Naive B cell (primary cell): Measurements from ENCODE around the gene SPTB. TPM values are rescaled to one million over a fixed set of nuclear protein-coding genes. Genes with fewer than 3 reads are reported as not detected.

ENCODE experiments used
- ATAC-seq, 2 donors: fragments of 150-1000 bp; cut with Tn5 transposase; 2 replicates each; pipeline ENCODE4 v1.10.0; 2021; ENCODE audit warnings: low read depth in 2 of 2, mild to moderate bottlenecking in 2 of 2, moderate library complexity in 2 of 2
- DNase-seq: peaks from one replicate; pipeline ENCODE4 v3.0.0; 2022
- H3K27ac Mint-ChIP-seq, 6 donors: one replicate each; pipeline ENCODE4 v1.8.0; 2020 to 2022; ENCODE audit warnings: mild to moderate bottlenecking in 6 of 6, mixed read lengths in 6 of 6, moderate library complexity in 5 of 6, inconsistent platforms in 2 of 6
- H3K27me3 Mint-ChIP-seq, 3 donors: one replicate each; pipeline ENCODE4 v1.8.0; 2021 to 2022; ENCODE audit warnings: mixed read lengths in 3 of 3, mild to moderate bottlenecking in 1 of 3
- H3K36me3 Mint-ChIP-seq, 2 donors: one replicate each; pipeline ENCODE4 v1.8.0; 2020 to 2022; ENCODE audit warnings: mixed read lengths in 2 of 2, inconsistent platforms in 1 of 2, mild to moderate bottlenecking in 1 of 2
- H3K4me1 Mint-ChIP-seq, 3 donors: one replicate each; pipeline ENCODE4 v1.8.0; 2020 to 2022; ENCODE audit warnings: mixed read lengths in 3 of 3, inconsistent platforms in 1 of 3, mild to moderate bottlenecking in 1 of 3, moderate library complexity in 1 of 3
- H3K4me3 Mint-ChIP-seq, 8 donors: one replicate each; pipeline ENCODE4 v1.8.0; 2020 to 2022; ENCODE audit warnings: mild to moderate bottlenecking in 8 of 8, mixed read lengths in 8 of 8, moderate library complexity in 8 of 8, inconsistent platforms in 2 of 8
- H3K9me3 Mint-ChIP-seq, 7 donors: one replicate each; pipeline ENCODE4 v1.8.0; 2020 to 2022; ENCODE audit warnings: mixed read lengths in 7 of 7, mild to moderate bottlenecking in 5 of 7, inconsistent platforms in 2 of 7, moderate library complexity in 1 of 7
- polyA plus RNA-seq, 6 donors: library from polyadenylated mRNA; unstranded; fragments of 300-500 nt; fragmentation: Illumina TruSeq; gene quantifications; one replicate each; pipeline ENCODE4 v1.2.3, GENCODE V29; 2021; ENCODE audit warnings: low read depth in 6 of 6

Gene SPTB
- polyA plus RNA-seq, 6 donors from 2014 or later: 0.16 TPM; not detected in 5

DNA sequence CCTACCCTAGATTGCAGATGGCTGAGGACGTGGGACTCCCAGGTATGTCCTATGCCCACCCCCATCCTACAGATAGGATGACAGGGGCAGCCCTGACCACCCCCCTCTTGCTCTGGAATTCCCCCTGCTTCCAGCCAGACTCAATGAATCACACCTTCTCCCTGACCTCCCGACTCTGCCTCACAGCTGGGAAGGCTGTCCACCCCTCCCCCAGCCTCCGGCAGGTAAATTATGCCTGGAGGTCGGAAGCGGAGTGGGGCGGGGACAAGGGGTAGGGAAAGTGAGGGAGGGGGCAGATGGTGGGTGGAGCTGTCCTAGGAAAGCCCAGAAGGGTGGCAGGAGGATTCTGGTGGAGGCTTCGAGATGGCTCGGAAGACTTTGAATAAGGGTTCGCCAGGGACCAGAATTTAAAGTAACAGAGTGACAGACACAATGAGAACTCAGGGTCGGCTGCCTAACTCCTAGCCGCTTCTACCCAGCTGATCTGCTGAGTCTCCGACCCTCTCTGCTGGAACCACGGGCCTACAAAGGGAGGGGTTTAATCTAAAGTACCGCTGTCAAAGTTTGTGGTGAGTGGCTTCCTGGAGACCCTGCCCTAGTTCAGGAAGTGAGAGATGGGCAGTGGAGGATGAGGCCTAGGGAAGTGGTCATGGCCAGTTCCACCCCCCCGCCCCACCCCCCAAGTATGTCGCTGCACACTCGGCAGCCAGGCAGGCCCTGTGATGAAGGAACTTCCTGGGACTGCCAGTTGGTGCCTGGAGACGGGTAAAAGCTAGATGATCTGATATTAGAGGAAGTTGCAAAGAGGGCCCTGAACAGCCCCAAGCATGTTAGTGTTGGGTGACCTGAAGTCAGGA, 171.3 kb downstream of the SPTB start:
- H3K36me3 Mint-ChIP-seq: peaks cover 0 to 10% of the 10 kb centered on the region in 2 donors
- peak overlapping the region; percentile 36 to 86 (median 75) for H3K4me3 Mint-ChIP-seq
- peaks cover 15 to 39% (median 36%) of the 10 kb centered on the region in 3 donors for H3K27me3 Mint-ChIP-seq
- H3K9me3 Mint-ChIP-seq: peaks cover 5 to 10% (median 8%) of the 10 kb centered on the region in 7 donors
- H3K4me1 Mint-ChIP-seq: peaks cover 31 to 43% (median 36%) of the 10 kb centered on the region in 3 donors
- peak; percentile 23 for DNase-seq
- H3K27ac Mint-ChIP-seq: peak overlapping the region in 3 of 6 donors; percentile 50 to 90 (median 64)
- ATAC-seq: peak; percentile 63 to 79

DNA sequence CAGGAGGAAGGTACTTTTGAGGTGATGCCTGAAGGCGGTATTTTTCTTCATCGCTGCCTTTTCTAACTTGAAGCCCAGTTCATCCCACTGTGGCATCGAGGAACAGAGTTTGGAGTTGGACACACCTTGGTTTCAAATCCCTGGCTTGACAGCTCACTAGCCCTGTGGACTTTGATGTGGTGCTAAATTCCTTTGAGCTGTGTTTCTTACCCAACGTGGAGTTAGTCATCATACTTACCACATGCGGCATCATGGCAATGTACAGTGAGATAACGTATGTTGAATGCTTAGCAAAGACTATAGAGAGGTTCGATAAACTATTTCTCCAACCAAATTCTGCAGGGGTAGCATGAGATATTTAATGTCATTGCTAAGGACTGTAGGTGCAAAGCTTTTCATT, 172.0 kb downstream of the SPTB start:
- DNase-seq: no peak
- Mint-ChIP-seq H3K4me3 (peak overlapping the region in 1 of 8 donors; percentile 3), H3K4me1 (peaks cover 38 to 50% (median 39%) of the 10 kb centered on the region in 3 donors), H3K27ac (no peak overlapping the region), H3K27me3 (peaks cover 22 to 39% (median 37%) of the 10 kb centered on the region in 3 donors), H3K36me3 (peaks cover 0 to 3% of the 10 kb centered on the region in 2 donors), H3K9me3 (peaks cover under 1 to 3% (median 2%) of the 10 kb centered on the region in 7 donors)
- ATAC-seq: no peak

- ATAC-seq (no peak), DNase-seq (no peak)
- peak overlapping the region in 1 of 8 donors; percentile 3 for H3K4me3 Mint-ChIP-seq
- peaks cover 30 to 47% (median 43%) of the 10 kb centered on the region in 3 donors for H3K27me3 Mint-ChIP-seq
- H3K27ac Mint-ChIP-seq: no peak overlapping the region
- no peaks in the 10 kb centered on the region for H3K36me3 Mint-ChIP-seq
- no peaks in the 10 kb centered on the region for H3K9me3 Mint-ChIP-seq
- peaks cover 39 to 51% (median 41%) of the 10 kb centered on the region in 3 donors for H3K4me1 Mint-ChIP-seq
Observed at GRCh38 chr14:64706593-64707193, 173.0 kb downstream of the SPTB start.

- H3K27me3 Mint-ChIP-seq: peaks cover 33 to 52% (median 47%) of the 10 kb centered on the region in 3 donors
- peak overlapping the region in 2 of 6 donors; percentile 85 to 88 for H3K27ac Mint-ChIP-seq
Observed at GRCh38 chr14:64706119-64706592, 173.6 kb downstream of the SPTB start.

GRCh38 chr14:64705381-64706118, 174.2 kb downstream of the SPTB start:
- peak overlapping the region; percentile 59 to 83 (median 70) for H3K4me3 Mint-ChIP-seq
- no peaks in the 10 kb centered on the region for H3K9me3 Mint-ChIP-seq
- H3K4me1 Mint-ChIP-seq: peaks cover 39 to 51% (median 41%) of the 10 kb centered on the region in 3 donors
- no peaks in the 10 kb centered on the region for H3K36me3 Mint-ChIP-seq
- ATAC-seq: peak; percentile 24 to 36
- DNase-seq: no peak
- H3K27ac Mint-ChIP-seq: peak overlapping the region in 2 of 6 donors; percentile 85 to 88
- peaks cover 38 to 56% (median 47%) of the 10 kb centered on the region in 3 donors for H3K27me3 Mint-ChIP-seq

More at GRCh38 chr14:64706119-64706592, 173.6 kb downstream of the SPTB start:
- H3K36me3 Mint-ChIP-seq: no peaks in the 10 kb centered on the region
- H3K4me1 Mint-ChIP-seq: peaks cover 39 to 51% (median 41%) of the 10 kb centered on the region in 3 donors
- no peaks in the 10 kb centered on the region for H3K9me3 Mint-ChIP-seq
- DNase-seq (no peak), ATAC-seq (no peak)
- H3K4me3 Mint-ChIP-seq: peak overlapping the region in 5 of 8 donors; percentile 59 to 83 (median 68)

DNA sequence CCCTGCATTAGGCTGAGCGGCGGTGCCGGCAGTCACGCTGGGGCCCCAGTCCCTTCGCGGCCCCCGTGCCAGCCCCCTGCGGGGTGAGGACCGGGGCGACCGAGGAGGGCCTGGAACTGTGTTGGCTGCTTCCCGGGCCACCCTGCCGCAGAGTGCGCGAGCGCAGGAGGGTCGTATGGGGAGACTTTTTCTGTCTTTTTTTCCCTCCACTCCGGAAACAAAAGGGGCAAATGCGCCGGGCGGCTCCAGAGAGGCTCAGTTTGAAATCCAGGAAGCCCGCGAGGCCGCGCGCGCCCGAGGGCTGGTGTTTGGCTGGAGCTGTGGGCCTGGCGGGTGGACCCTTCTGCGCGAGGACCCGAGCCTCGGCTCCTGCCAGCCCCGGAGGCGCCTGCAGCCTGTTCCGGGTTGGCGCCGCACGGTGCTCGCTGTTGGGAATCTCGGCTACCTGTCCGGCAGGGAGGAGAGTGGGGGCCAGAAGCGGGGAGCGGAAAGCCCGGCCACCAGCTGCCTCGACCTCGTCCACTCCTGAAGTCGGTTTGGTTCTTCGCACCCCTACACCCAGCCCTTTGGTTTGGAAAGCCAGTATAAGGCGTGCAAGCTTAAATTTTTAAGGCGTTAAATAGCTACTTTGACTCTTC, 174.8 kb downstream of the SPTB start:
- DNase-seq: no peak
- H3K27ac Mint-ChIP-seq: no peak overlapping the region
- peaks cover 0 to 5% (median 0%) of the 10 kb centered on the region in 7 donors for H3K9me3 Mint-ChIP-seq
- H3K4me1 Mint-ChIP-seq: peaks cover 36 to 51% (median 41%) of the 10 kb centered on the region in 3 donors
- ATAC-seq: no peak
- H3K36me3 Mint-ChIP-seq: no peaks in the 10 kb centered on the region
- peaks cover 38 to 56% (median 47%) of the 10 kb centered on the region in 3 donors for H3K27me3 Mint-ChIP-seq
- H3K4me3 Mint-ChIP-seq: peak overlapping the region; percentile 59 to 83 (median 70)

DNA sequence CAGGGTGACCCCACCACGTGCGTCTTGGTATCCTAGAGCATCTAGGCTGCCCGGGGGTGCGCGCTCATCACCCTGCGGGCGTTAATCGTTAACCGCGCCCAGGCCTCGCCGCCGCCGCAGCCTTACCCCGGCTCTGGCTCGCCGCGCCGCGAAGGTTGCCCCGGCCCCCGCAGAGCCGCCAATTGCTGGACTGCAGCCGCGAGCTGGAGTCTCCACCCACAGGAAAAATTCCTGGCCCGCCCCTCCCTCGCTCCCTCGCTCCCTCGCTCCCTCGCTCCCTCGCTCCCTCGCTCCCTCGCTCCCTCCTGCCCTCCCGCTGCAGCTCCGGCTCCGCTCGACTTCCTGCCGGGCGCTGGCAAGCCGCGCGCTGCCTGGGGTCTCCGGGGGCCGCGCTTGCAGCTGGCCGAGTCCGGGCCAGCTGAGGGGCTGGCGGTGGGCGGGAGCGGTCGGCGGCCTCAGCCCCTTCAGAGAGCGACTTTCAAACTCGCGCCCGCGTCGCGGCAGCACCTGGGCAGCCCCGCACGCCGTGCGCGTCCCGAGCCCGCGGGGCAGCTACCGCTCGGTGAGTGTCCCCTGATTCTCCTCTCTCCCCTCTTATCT, 175.5 kb downstream of the SPTB start, which contains the start of gene PLEKHG3:
PLEKHG3 (plus strand) TSS at position 282 of the 600 bp plus-strand sequence. CDS start 23,208 bp downstream, outside the sequence.
- Mint-ChIP-seq H3K27ac (peak within 1 kb of the TSS in 1 of 6 donors; percentile 1), H3K4me3 (peak within 1 kb of the TSS; percentile 59 to 84 (median 74)), H3K4me1 (peaks cover 32 to 47% (median 37%) of the 10 kb centered on the region in 3 donors), H3K36me3 (no peaks in the 10 kb centered on the region), H3K27me3 (peaks cover 38 to 56% (median 47%) of the 10 kb centered on the region in 3 donors), H3K9me3 (peaks cover 0 to 5% (median 0%) of the 10 kb centered on the region in 7 donors)
- no peak for ATAC-seq
- DNase-seq: no peak

- peaks cover 25 to 47% (median 36%) of the 10 kb centered on the region in 3 donors for H3K4me1 Mint-ChIP-seq
- ATAC-seq (no peak), DNase-seq (no peak)
- peak overlapping the region; percentile 58 to 84 (median 69) for H3K4me3 Mint-ChIP-seq
- H3K27ac Mint-ChIP-seq: peak overlapping the region in 1 of 6 donors; percentile 1
- peaks cover 0 to 5% (median 0%) of the 10 kb centered on the region in 7 donors for H3K9me3 Mint-ChIP-seq
- H3K27me3 Mint-ChIP-seq: peaks cover 38 to 60% (median 51%) of the 10 kb centered on the region in 3 donors
- H3K36me3 Mint-ChIP-seq: no peaks in the 10 kb centered on the region
Observed at GRCh38 chr14:64703395-64704142, 176.1 kb downstream of the SPTB start.

DNA sequence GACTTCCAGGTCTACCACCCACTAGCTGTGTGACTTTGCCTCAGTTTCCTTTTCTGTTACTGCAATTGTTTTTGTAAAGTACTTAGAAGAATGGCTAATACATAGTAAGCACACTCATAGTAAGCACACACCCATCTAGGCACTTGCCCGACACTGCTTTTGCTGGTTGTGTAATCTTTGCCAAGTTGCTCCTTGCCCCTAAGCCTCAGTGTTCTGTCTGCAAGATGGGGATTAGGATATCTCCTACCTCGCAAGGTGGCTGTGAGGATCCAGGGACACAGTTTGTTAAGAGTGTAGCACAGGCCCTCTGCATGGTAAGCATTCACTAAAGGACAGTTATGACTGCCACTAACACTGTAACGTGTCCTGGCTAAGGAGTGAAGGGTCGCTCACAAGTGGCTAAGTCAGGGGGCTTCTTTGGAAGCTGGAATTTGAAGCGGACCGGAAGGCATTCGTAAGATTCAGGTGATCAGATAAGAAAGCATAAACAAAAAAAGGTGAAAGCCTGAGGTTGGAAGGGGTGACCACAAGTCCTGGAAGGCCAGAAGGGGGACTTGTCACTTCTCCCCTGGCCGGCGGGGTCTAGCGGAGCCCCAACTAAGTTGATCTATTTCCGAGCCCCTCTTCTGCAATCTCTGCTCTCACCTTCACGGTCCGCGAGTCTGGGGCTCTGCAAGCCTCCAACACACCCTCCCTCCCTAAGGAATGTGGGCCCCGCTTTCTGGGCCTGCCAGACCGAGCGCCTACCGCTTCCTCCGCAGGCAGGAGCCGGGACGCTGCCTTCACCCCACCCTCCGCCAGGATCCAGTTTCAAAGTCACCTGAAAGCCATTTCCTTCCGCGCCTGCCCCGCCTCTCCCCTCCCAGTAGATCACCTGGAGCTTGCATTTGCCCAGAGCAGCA, 177.0 kb downstream of the SPTB start:
- DNase-seq (no peak), ATAC-seq (no peak)
- H3K27ac Mint-ChIP-seq: no peak overlapping the region
- H3K4me3 Mint-ChIP-seq: peak overlapping the region in 7 of 8 donors; percentile 58 to 84 (median 66)
- H3K4me1 Mint-ChIP-seq: peaks cover 23 to 39% (median 33%) of the 10 kb centered on the region in 3 donors
- no peaks in the 10 kb centered on the region for H3K36me3 Mint-ChIP-seq
- H3K9me3 Mint-ChIP-seq: peaks cover 0 to 5% (median 0%) of the 10 kb centered on the region in 7 donors
- H3K27me3 Mint-ChIP-seq: peaks cover 38 to 62% (median 54%) of the 10 kb centered on the region in 3 donors

DNA sequence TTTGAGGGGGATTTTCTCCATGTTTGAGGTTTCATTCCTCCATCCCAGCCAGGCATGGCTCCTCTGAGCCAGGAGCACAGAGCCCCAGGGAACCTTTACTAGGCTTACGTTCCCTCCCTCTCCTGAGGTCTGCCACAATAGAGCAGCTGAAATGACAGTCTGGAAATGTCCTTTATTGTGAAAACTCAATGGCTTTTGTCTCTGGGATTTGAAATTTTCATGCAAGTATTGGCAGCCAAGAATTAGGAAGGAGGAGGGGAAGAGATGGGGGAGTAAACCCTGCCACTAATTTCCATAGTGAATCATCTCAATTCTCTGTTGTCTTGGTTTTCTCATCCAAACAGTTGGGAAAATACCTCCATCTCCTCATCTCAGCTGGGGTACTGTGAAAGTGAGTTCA, 178.0 kb downstream of the SPTB start:
- Mint-ChIP-seq H3K36me3 (no peaks in the 10 kb centered on the region), H3K9me3 (peaks cover 0 to 5% (median 0%) of the 10 kb centered on the region in 7 donors), H3K4me3 (no peak overlapping the region), H3K4me1 (peaks cover 19 to 36% (median 33%) of the 10 kb centered on the region in 3 donors), H3K27ac (no peak overlapping the region), H3K27me3 (peaks cover 38 to 56% (median 54%) of the 10 kb centered on the region in 3 donors)
- no peak for DNase-seq
- ATAC-seq: no peak
